Measurements from ENCODE around the gene KIF1A. TPM values are rescaled to one million over a fixed set of nuclear protein-coding genes. Genes with fewer than 3 reads are reported as not detected.

KIF1A gene
- total RNA-seq, 2 experiments from 2014 or later = not detected

GRCh38 chr2:240782886-240783818 is 36.9 kb downstream of the KIF1A start:
- H3K27me3 Mint-ChIP-seq = peaks cover 2% of the 10 kb centered on the region
- no peaks in the 10 kb centered on the region for H3K36me3 Mint-ChIP-seq (ENCODE audit: low read depth)
- no peaks in the 10 kb centered on the region for H3K9me3 Mint-ChIP-seq
- Histone ChIP-seq H3K4me1 (ENCODE audit: insufficient read depth, low read length) (no peaks in the 10 kb centered on the region), H3K36me3 (ENCODE audit: insufficient read depth, low read length) (no peaks in the 10 kb centered on the region), H3K27me3 (ENCODE audit: control insufficient read depth in 1 of 2, insufficient read depth in 2 of 2, low read length in 2 of 2) (peaks cover 0 to 2% of the 10 kb centered on the region in 2 experiments), H3K27ac (ENCODE audit: low read depth in 1 of 2, low read length in 2 of 2) (no peak overlapping the region), H3K9me3 (ENCODE audit: control insufficient read depth in 1 of 2, insufficient read depth in 1 of 2, low read length in 2 of 2) (peaks cover 0 to 14% of the 10 kb centered on the region in 2 experiments), H3K4me3 (ENCODE audit: low read length) (no peak overlapping the region)
- no peak overlapping the region for H3K27ac Mint-ChIP-seq
- H3K4me3 Mint-ChIP-seq = no peak overlapping the region
- DNase-seq (peak in 1 of 14 experiments; percentile 4), ATAC-seq (ENCODE audit: poor library complexity) (no peak)
- intact Hi-C loops (cut with DNase I, micrococcal nuclease) = no loop called here
- ChIA-PET CTCF (no interaction called here), POLR2A (no interaction called here)
- no peaks in the 10 kb centered on the region for H3K4me1 Mint-ChIP-seq (ENCODE audit: low read depth)
- TF ChIP-seq CTCF (IDR thresholded peaks at IDR 0.05) = no peak

GRCh38 chr2:240782221-240782885 is 37.7 kb downstream of the KIF1A start:
- DNase-seq = no peak
- H3K27ac Mint-ChIP-seq = no peak overlapping the region
- H3K27me3 ChIP-seq (ENCODE audit: control insufficient read depth in 1 of 2, insufficient read depth in 2 of 2, low read length in 2 of 2) = peaks cover 0 to 2% of the 10 kb centered on the region in 2 experiments

More at GRCh38 chr2:240782221-240782885, 37.7 kb downstream of the KIF1A start:
- no peaks in the 10 kb centered on the region for H3K36me3 Mint-ChIP-seq (ENCODE audit: low read depth)
- H3K4me1 Mint-ChIP-seq (ENCODE audit: low read depth) = no peaks in the 10 kb centered on the region
- H3K9me3 Mint-ChIP-seq = no peaks in the 10 kb centered on the region
- Histone ChIP-seq H3K27ac (ENCODE audit: low read depth in 1 of 2, low read length in 2 of 2) (no peak overlapping the region), H3K36me3 (ENCODE audit: insufficient read depth, low read length) (no peaks in the 10 kb centered on the region), H3K4me1 (ENCODE audit: insufficient read depth, low read length) (no peaks in the 10 kb centered on the region), H3K9me3 (ENCODE audit: control insufficient read depth in 1 of 2, insufficient read depth in 1 of 2, low read length in 2 of 2) (peaks cover 0 to 21% of the 10 kb centered on the region in 2 experiments), H3K4me3 (ENCODE audit: low read length) (no peak overlapping the region)
- no peak for TF ChIP-seq CTCF (IDR thresholded peaks at IDR 0.05)
- no peak for ATAC-seq (ENCODE audit: poor library complexity)
- ChIA-PET CTCF (no interaction called here), POLR2A (no interaction called here)
- H3K4me3 Mint-ChIP-seq = no peak overlapping the region
- H3K27me3 Mint-ChIP-seq = no peaks in the 10 kb centered on the region
- intact Hi-C loops (cut with DNase I, micrococcal nuclease) = no loop called here
